ENCODE data around the gene FOXP1.

DNA sequence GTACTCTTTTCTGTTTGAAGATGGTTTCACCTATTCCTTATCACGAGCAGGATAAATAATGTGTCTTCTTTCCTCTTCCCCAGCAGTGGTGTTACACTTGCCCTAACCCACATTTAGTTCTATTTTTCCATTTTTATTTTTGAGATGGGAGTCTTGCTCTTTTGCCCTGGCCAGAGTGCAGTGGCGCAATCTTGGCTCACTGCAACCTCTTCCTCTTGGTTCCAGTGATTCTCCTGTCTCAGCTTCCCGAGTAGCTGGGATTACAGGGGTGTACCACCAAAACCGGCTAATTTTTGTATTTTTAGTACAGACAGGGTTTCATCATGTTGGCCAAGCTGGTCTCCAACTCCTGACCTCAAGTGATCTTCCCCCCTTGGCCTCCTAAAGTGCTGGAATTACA lies 372.4 kb downstream of the FOXP1 start:
- TF ChIP-seq EZH2 (IDR thresholded peaks at IDR 0.05; ENCODE audit: borderline replicate concordance, insufficient read depth, low read length, poor library complexity, severe bottlenecking), result no peak
- TF ChIP-seq, protein P1, sequence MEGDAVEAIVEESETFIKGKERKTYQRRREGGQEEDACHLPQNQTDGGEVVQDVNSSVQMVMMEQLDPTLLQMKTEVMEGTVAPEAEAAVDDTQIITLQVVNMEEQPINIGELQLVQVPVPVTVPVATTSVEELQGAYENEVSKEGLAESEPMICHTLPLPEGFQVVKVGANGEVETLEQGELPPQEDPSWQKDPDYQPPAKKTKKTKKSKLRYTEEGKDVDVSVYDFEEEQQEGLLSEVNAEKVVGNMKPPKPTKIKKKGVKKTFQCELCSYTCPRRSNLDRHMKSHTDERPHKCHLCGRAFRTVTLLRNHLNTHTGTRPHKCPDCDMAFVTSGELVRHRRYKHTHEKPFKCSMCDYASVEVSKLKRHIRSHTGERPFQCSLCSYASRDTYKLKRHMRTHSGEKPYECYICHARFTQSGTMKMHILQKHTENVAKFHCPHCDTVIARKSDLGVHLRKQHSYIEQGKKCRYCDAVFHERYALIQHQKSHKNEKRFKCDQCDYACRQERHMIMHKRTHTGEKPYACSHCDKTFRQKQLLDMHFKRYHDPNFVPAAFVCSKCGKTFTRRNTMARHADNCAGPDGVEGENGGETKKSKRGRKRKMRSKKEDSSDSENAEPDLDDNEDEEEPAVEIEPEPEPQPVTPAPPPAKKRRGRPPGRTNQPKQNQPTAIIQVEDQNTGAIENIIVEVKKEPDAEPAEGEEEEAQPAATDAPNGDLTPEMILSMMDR (IDR thresholded peaks at IDR 0.05; ENCODE audit: poor library complexity, severe bottlenecking), result no peak
